ENCODE measurements around the gene NDUFA11. TPM values are rescaled to one million over a fixed set of nuclear protein-coding genes. Genes with fewer than 3 reads are reported as not detected.

Gene NDUFA11
- polyA plus RNA-seq, 1 experiment: 168 TPM

GRCh38 chr19:5899728-5900526 is 3.7 kb downstream of the NDUFA11 start:
- Histone ChIP-seq H3K27me3 (ENCODE audit: control insufficient read depth, insufficient read depth, low read length) (no peaks in the 10 kb centered on the region), H3K4me3 (ENCODE audit: low read depth, low read length) (no peak overlapping the region), H3K9me3 (ENCODE audit: control insufficient read depth, insufficient read depth, low read length) (peaks cover 3% of the 10 kb centered on the region; the same call in 1 of the 2 replicates), H3K27ac (ENCODE audit: low read depth, low read length) (no peak overlapping the region)
- TF ChIP-seq CTCF (IDR thresholded peaks at IDR 0.05; ENCODE audit: low read depth, low read length): no peak
- ChIA-PET CTCF (interaction anchor here (0.7 to 2.6 kb wide), 2 partner anchors 96 to 331 kb away, joined by 6 to 18 read pairs; no protein-coding TSS in a partner anchor), POLR2A (interaction anchor here (0.6 kb wide), 1 partner anchor 8 kb away, joined by 4 read pairs; no protein-coding TSS in a partner anchor)
- DNase-seq (ENCODE audit: low read depth, low spot score): no peak

- Histone ChIP-seq H3K27me3 (ENCODE audit: control insufficient read depth, insufficient read depth, low read length) (no peaks in the 10 kb centered on the region), H3K9me3 (ENCODE audit: control insufficient read depth, insufficient read depth, low read length) (no peaks in the 10 kb centered on the region), H3K27ac (ENCODE audit: low read depth, low read length) (no peak overlapping the region), H3K4me3 (ENCODE audit: low read depth, low read length) (no peak overlapping the region)
- ChIA-PET POLR2A (no interaction called here), CTCF (interaction anchor here (0.5 to 2.2 kb wide), 2 partner anchors 93 to 123 kb away, joined by 4 to 10 read pairs; partner anchors contain the start of gene NRTN)
- DNase-seq (ENCODE audit: low read depth, low spot score): no peak
- no peak for TF ChIP-seq CTCF (IDR thresholded peaks at IDR 0.05; ENCODE audit: low read depth, low read length)
These were observed 6.2 kb downstream of the NDUFA11 start for GRCh38 chr19:5897189-5897969.

- no peak for TF ChIP-seq CTCF (IDR thresholded peaks at IDR 0.05; ENCODE audit: low read depth, low read length)
- POLR2A ChIA-PET: no interaction called here
- DNase-seq (ENCODE audit: low read depth, low spot score): no peak
- no peak overlapping the region for H3K27ac ChIP-seq (ENCODE audit: low read depth, low read length)
- no peaks in the 10 kb centered on the region for H3K27me3 ChIP-seq (ENCODE audit: control insufficient read depth, insufficient read depth, low read length)
- CTCF ChIA-PET: interaction anchor here (1.9 to 2.2 kb wide), 2 partner anchors 92 to 93 kb away, joined by 7 to 10 read pairs; partner anchors contain the start of gene NRTN
- H3K4me3 ChIP-seq (ENCODE audit: low read depth, low read length): no peak overlapping the region
- no peaks in the 10 kb centered on the region; the same call in 1 of the 2 replicates for H3K9me3 ChIP-seq (ENCODE audit: control insufficient read depth, insufficient read depth, low read length)
These were observed 7.1 kb downstream of the NDUFA11 start for GRCh38 chr19:5896365-5897076.

GRCh38 chr19:5895890-5896289 is 7.7 kb downstream of the NDUFA11 start:
- H3K9me3 ChIP-seq (ENCODE audit: control insufficient read depth, insufficient read depth, low read length): no peaks in the 10 kb centered on the region; the same call in 1 of the 2 replicates
- H3K27me3 ChIP-seq (ENCODE audit: control insufficient read depth, insufficient read depth, low read length): no peaks in the 10 kb centered on the region
- POLR2A ChIA-PET: no interaction called here
- H3K27ac ChIP-seq (ENCODE audit: low read depth, low read length): no peak overlapping the region
- CTCF ChIA-PET: interaction anchor here (0.8 to 1.9 kb wide), 2 partner anchors 92 to 127 kb away, joined by 3 to 7 read pairs; no protein-coding TSS in a partner anchor
- H3K4me3 ChIP-seq (ENCODE audit: low read depth, low read length): no peak overlapping the region
- DNase-seq (ENCODE audit: low read depth, low spot score): no peak
- TF ChIP-seq CTCF (IDR thresholded peaks at IDR 0.05; ENCODE audit: low read depth, low read length): no peak
